Lower lobe of right lung (tissue), 2 donors: ENCODE results near the gene OGA. TPM values are rescaled to one million over a fixed set of nuclear protein-coding genes. Genes with fewer than 3 reads are reported as not detected.

Experiments used
- ATAC-seq, 2 donors: fragments of 200-7000 bp; cut with Tn5 transposase; one replicate each; pipeline ENCODE4 v1.9.1; 2020 to 2022; ENCODE audit warnings: mild to moderate bottlenecking in 2 of 2, moderate library complexity in 2 of 2
- DNase-seq: peaks from one replicate; pipeline ENCODE4 v3.0.0-alpha.2; 2020
- H3K27ac ChIP-seq: fragments of 200-600 bp; one replicate; pipeline ENCODE4 v1.8.0; 2022
- H3K27me3 ChIP-seq: fragments of 200-600 bp; one replicate; pipeline ENCODE4 v1.8.0; 2022; ENCODE audit warnings: low read depth
- H3K36me3 ChIP-seq: fragments of 200-600 bp; one replicate; pipeline ENCODE4 v1.8.0; 2022; ENCODE audit warnings: mild to moderate bottlenecking
- H3K4me1 ChIP-seq: fragments of 200-600 bp; one replicate; pipeline ENCODE4 v1.8.0; 2022
- H3K4me3 ChIP-seq: fragments of 200-600 bp; one replicate; pipeline ENCODE4 v1.8.0; 2022; ENCODE audit warnings: mild to moderate bottlenecking
- H3K9me3 ChIP-seq: fragments of 200-600 bp; one replicate; pipeline ENCODE4 v1.8.0; 2022
- CTCF ChIP-seq: fragments of 200-600 bp; IDR thresholded peaks from one replicate; pipeline ENCODE4 v1.8.0; 2022; ENCODE audit warnings: antibody characterized with exemption, mild to moderate bottlenecking
- intact Hi-C: fragments of 100-400 bp; cut with DNase I; formaldehyde crosslinking; loops from one replicate; pipeline ENCODE4 v1.11.0; 2022
- total RNA-seq: library from RNA; stranded (reverse); fragmentation: NEBNext Ultra II Directional; extraction: Animal tissue kit (Norgen Biotek cat#: 25700); gene quantifications from one replicate; pipeline ENCODE4 v1.2.1, GENCODE V29; 2021
- donor health status: DM: no; HTN: yes; CAD: no; lungs with severe emphysema.

Gene OGA
- total RNA-seq, 1 donor from 2014 or later: 113 TPM

- intact Hi-C loops: no loop called here
- DNase-seq (no peak), ATAC-seq (no peak)
- no peaks in the 10 kb centered on the region for H3K4me1 ChIP-seq
- H3K4me3 ChIP-seq: no peak overlapping the region
- no peak overlapping the region for H3K27ac ChIP-seq
- no peak for TF ChIP-seq CTCF
- no peaks in the 10 kb centered on the region for H3K36me3 ChIP-seq
- H3K9me3 ChIP-seq: no peaks in the 10 kb centered on the region
- H3K27me3 ChIP-seq: peaks cover 22% of the 10 kb centered on the region
Observed at GRCh38 chr10:101761226-101761625, 57.0 kb downstream of the OGA start.

GRCh38 chr10:101760510-101760909 is 57.7 kb downstream of the OGA start:
- no peak for TF ChIP-seq CTCF
- Histone ChIP-seq H3K27me3 (peaks cover 22% of the 10 kb centered on the region), H3K9me3 (no peaks in the 10 kb centered on the region), H3K4me3 (no peak overlapping the region), H3K36me3 (no peaks in the 10 kb centered on the region), H3K4me1 (no peaks in the 10 kb centered on the region), H3K27ac (no peak overlapping the region)
- intact Hi-C loops: no loop called here
- ATAC-seq: no peak
- no peak for DNase-seq

- H3K4me1 ChIP-seq: no peaks in the 10 kb centered on the region
- no peaks in the 10 kb centered on the region for H3K9me3 ChIP-seq
- H3K36me3 ChIP-seq: no peaks in the 10 kb centered on the region
- no peak for TF ChIP-seq CTCF
- H3K4me3 ChIP-seq: no peak overlapping the region
- DNase-seq (no peak), ATAC-seq (no peak)
- H3K27me3 ChIP-seq: peaks cover 17% of the 10 kb centered on the region
- intact Hi-C loops: no loop called here
- H3K27ac ChIP-seq: no peak overlapping the region
Observed at GRCh38 chr10:101759309-101760247, 58.7 kb downstream of the OGA start.

- no peak for TF ChIP-seq CTCF
- Histone ChIP-seq H3K36me3 (no peaks in the 10 kb centered on the region), H3K9me3 (no peaks in the 10 kb centered on the region), H3K27me3 (peaks cover 13% of the 10 kb centered on the region), H3K27ac (no peak overlapping the region), H3K4me3 (no peak overlapping the region), H3K4me1 (no peaks in the 10 kb centered on the region)
- intact Hi-C loops: no loop called here
- no peak for DNase-seq
- no peak for ATAC-seq
Observed at GRCh38 chr10:101758858-101759257, 59.4 kb downstream of the OGA start.

- H3K36me3 ChIP-seq: no peaks in the 10 kb centered on the region
- H3K27me3 ChIP-seq: no peaks in the 10 kb centered on the region
- intact Hi-C loops: no loop called here
- no peak for ATAC-seq
- no peak overlapping the region for H3K4me3 ChIP-seq
- no peaks in the 10 kb centered on the region for H3K4me1 ChIP-seq
- no peak for TF ChIP-seq CTCF
- no peak for DNase-seq
- no peaks in the 10 kb centered on the region for H3K9me3 ChIP-seq
- no peak overlapping the region for H3K27ac ChIP-seq
Observed at GRCh38 chr10:101752241-101752640, 66.0 kb downstream of the OGA start.
